Fibroblast of peridontal ligament (primary cell): Measurements from ENCODE around the gene EPHA3.

Experiments
- DNase-seq: peaks from one replicate; pipeline ENCODE4 v3.0.0-alpha.2; 2010; ENCODE audit errors: extremely low read depth

The EPHA3 gene

GRCh38 chr3:89145995-89146394 lies 38.6 kb downstream of the EPHA3 start:
- DNase-seq = peak; percentile 96

GRCh38 chr3:89154416-89154815 lies 47.0 kb downstream of the EPHA3 start:
- no peak for DNase-seq

- peak; percentile 21 for DNase-seq
Measured at GRCh38 chr3:89155811-89156210, 48.4 kb downstream of the EPHA3 start.

- no peak for DNase-seq
Measured at GRCh38 chr3:89157575-89157974, 50.2 kb downstream of the EPHA3 start.

GRCh38 chr3:89159605-89160004 lies 52.2 kb downstream of the EPHA3 start:
- no peak for DNase-seq

GRCh38 chr3:89164774-89165173 lies 57.4 kb downstream of the EPHA3 start:
- no peak for DNase-seq

GRCh38 chr3:89165636-89166263 lies 58.3 kb downstream of the EPHA3 start:
- DNase-seq = no peak

- DNase-seq = no peak
Measured at GRCh38 chr3:89171687-89172545, 64.5 kb downstream of the EPHA3 start.

- DNase-seq = peak; percentile 71
Measured at GRCh38 chr3:89173546-89173945, 66.1 kb downstream of the EPHA3 start.

- peak; percentile 61 for DNase-seq
Measured at GRCh38 chr3:89179355-89180001, 72.1 kb downstream of the EPHA3 start.

- DNase-seq = peak; percentile 10
Measured at GRCh38 chr3:89180334-89180733, 72.9 kb downstream of the EPHA3 start.

GRCh38 chr3:89182056-89182455 lies 74.6 kb downstream of the EPHA3 start:
- no peak for DNase-seq

- peak; percentile 10 for DNase-seq
Measured at GRCh38 chr3:89184151-89184995, 77.0 kb downstream of the EPHA3 start.

GRCh38 chr3:89186456-89186855 lies 79.0 kb downstream of the EPHA3 start:
- DNase-seq = no peak

GRCh38 chr3:89198591-89198990 lies 91.2 kb downstream of the EPHA3 start:
- no peak for DNase-seq

- DNase-seq = no peak
Measured at GRCh38 chr3:89212619-89213018, 105.2 kb downstream of the EPHA3 start.

GRCh38 chr3:89216016-89216739 lies 108.8 kb downstream of the EPHA3 start:
- DNase-seq = no peak

GRCh38 chr3:89217148-89217685 lies 109.8 kb downstream of the EPHA3 start:
- no peak for DNase-seq

GRCh38 chr3:89221924-89222323 lies 114.5 kb downstream of the EPHA3 start:
- DNase-seq = no peak

- no peak for DNase-seq
Measured at GRCh38 chr3:89223188-89223587, 115.8 kb downstream of the EPHA3 start.

- peak; percentile 3 for DNase-seq
Measured at GRCh38 chr3:89227218-89227617, 119.8 kb downstream of the EPHA3 start.
